ENCODE data around the gene FILIP1L.

- TF ChIP-seq CTCF (IDR thresholded peaks at IDR 0.05) (no peak), EZH2 (IDR thresholded peaks at IDR 0.05) (no peak)
Observed at GRCh38 chr3:99891610-99892285, 222.6 kb downstream of the FILIP1L start.
